ENCODE measurements around the gene RAMACL.

The RAMACL gene

DNA sequence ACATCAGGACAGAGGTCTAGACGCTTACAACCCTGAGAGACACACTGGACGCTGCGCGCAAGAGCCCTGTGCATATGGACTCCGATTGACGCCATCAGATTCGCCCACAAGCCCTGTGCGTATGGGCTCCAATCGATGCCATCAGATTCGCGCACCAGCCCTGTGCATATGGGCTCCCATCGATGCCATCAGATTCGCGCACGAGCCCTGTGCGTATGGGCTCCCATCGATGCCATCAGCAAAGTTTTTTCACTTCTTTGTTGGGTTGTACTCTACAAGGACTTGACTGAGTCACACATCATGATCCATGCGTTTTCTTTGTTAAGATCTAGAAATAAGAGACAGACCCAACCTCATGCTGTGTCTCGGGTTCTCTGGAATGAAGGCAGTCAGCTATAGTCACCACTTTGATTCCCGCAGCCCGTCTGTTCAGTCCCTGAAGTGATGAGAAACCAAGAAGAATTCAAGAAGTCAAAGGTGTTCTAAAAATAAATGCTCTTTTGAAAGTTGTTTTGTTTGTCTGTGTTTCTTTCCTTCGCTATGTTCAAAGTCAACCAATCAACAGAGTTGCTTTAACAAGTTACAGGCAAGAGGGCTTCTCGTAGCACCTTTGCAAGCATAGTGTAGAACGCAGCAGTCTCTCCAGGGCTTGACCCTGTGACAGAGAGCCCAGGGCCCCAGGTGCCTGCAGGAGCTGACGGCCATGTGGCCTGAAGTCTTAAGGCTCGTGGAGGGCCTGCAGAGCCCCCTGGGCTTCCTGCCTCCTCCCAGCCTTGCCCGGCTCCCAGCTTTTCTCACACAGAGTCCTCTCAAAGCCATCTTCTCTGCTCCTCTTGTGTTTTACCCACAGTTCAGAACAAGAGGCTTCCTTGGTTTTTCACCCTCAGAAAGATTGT, 32.6 kb upstream of the RAMACL start:
- Mint-ChIP-seq H3K36me3 (ENCODE audit: low read depth) (peaks cover 11% of the 10 kb centered on the region), H3K4me1 (peaks cover 38% of the 10 kb centered on the region), H3K9me3 (peaks cover 3% of the 10 kb centered on the region), H3K4me3 (no peak overlapping the region), H3K27me3 (ENCODE audit: low read depth) (peaks cover 13% of the 10 kb centered on the region), H3K27ac (peak overlapping the region; percentile 49 to 72 (median 58))
- TF ChIP-seq, protein P1, sequence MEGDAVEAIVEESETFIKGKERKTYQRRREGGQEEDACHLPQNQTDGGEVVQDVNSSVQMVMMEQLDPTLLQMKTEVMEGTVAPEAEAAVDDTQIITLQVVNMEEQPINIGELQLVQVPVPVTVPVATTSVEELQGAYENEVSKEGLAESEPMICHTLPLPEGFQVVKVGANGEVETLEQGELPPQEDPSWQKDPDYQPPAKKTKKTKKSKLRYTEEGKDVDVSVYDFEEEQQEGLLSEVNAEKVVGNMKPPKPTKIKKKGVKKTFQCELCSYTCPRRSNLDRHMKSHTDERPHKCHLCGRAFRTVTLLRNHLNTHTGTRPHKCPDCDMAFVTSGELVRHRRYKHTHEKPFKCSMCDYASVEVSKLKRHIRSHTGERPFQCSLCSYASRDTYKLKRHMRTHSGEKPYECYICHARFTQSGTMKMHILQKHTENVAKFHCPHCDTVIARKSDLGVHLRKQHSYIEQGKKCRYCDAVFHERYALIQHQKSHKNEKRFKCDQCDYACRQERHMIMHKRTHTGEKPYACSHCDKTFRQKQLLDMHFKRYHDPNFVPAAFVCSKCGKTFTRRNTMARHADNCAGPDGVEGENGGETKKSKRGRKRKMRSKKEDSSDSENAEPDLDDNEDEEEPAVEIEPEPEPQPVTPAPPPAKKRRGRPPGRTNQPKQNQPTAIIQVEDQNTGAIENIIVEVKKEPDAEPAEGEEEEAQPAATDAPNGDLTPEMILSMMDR (IDR thresholded peaks at IDR 0.05; ENCODE audit: unreplicated experiment in 3 of 3), result no peak

DNA sequence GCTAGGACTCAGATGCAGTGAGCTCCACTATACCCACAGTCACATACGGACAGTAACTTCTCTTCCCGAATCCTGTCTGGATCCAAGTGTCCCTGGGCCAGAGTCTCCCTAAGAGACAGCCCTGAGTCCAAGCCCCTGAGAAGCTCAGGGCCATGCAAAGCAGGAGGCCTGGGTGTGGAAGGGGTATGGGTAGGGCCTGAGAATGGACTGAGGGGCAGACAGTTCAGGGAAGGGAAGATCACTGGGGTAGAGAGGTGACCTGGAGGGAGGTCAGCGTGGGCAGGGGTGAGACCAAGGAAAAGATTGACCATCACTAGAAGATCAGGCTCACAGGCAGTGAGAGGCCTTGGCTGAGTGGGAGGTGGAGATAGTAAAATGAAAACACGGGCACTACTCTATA, 31.8 kb upstream of the RAMACL start:
- TF ChIP-seq, protein P1 (IDR thresholded peaks at IDR 0.05; ENCODE audit: unreplicated experiment in 3 of 3), result no peak
- H3K27me3 Mint-ChIP-seq (ENCODE audit: low read depth), result peaks cover 9% of the 10 kb centered on the region
- no peak overlapping the region for H3K4me3 Mint-ChIP-seq
- peaks cover 3% of the 10 kb centered on the region for H3K9me3 Mint-ChIP-seq
- H3K4me1 Mint-ChIP-seq, result peaks cover 47% of the 10 kb centered on the region
- H3K27ac Mint-ChIP-seq, result peak overlapping the region in 2 of 3 experiments; percentile 50 to 69
- H3K36me3 Mint-ChIP-seq (ENCODE audit: low read depth), result peaks cover 11% of the 10 kb centered on the region

DNA sequence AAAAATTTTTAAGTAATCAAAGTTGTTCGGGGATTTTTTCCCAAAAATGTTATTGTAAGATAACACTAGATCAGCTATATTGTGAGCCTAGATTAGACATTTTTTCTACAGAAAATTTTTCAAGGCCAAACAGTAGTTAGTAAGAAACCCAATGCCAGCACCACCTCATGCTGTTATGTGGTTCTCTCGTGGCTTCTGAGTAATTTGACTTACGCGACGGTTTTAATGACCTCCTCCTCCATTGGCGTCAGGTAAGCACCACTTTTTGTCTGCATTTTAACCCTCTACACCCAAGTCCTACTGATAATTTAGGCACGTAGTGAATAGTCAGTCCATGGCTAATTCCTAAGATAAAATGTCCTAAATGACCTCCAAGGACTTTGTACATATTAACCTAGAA, 30.9 kb upstream of the RAMACL start:
- Mint-ChIP-seq H3K27ac (peak overlapping the region in 1 of 3 experiments; percentile 1), H3K4me1 (peaks cover 56% of the 10 kb centered on the region), H3K36me3 (ENCODE audit: low read depth) (peaks cover 11% of the 10 kb centered on the region), H3K27me3 (ENCODE audit: low read depth) (peaks cover 7% of the 10 kb centered on the region), H3K9me3 (peaks cover 3% of the 10 kb centered on the region), H3K4me3 (no peak overlapping the region)
- TF ChIP-seq, protein P1 (IDR thresholded peaks at IDR 0.05; ENCODE audit: unreplicated experiment in 3 of 3), result no peak

DNA sequence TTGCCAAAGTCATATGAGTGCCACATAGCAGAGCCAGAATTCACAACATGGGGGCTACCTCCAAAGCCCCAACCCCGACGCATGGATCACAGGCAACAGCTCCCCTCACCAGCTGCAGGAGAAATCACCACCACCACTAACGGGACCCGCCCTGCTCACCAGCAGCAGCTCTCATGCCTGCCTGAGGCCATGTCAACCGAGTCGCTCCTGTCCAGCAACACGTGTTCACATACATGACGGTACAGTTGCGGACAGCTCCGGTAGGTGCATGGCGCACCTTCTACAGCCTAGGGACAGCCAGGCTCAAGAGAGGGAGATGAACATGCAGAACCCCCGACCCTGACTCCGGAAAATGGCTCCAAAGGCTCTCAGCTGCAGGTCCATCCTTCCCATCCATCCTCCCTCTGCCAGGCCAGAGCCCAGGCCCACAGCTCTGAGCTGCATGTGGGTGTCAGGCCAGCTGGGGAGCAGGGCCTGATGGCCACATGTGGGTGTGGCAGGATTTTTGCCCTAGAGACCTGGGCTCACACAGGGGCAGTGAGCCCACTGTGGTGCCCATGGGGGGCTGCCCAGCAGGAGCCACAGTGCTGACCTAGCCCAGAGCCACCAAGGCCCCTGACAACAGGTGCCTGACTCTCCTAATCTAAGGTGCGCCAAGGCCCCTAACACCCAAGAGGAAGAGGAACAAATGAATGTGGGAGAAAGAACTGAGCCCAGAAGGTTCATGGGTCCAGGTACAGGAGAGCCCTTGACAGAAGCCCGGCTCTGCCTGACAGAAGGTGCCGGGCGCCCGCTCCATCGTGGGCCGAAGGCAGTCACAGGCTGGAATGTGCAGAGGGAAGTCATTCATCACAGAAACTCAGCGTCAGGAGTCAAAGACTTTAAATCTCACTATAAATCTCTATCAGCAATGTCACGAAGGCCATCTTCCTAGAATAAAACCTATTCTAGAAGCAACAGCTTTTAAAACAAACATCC, 30.1 kb upstream of the RAMACL start:
- TF ChIP-seq, protein P1 (IDR thresholded peaks at IDR 0.05; ENCODE audit: unreplicated experiment in 3 of 3), result no peak
- H3K9me3 Mint-ChIP-seq, result peaks cover 3% of the 10 kb centered on the region
- H3K4me3 Mint-ChIP-seq, result no peak overlapping the region
- H3K27me3 Mint-ChIP-seq (ENCODE audit: low read depth), result peaks cover 3% of the 10 kb centered on the region
- peaks cover 60% of the 10 kb centered on the region for H3K4me1 Mint-ChIP-seq
- peaks cover 11% of the 10 kb centered on the region for H3K36me3 Mint-ChIP-seq (ENCODE audit: low read depth)
- no peak overlapping the region for H3K27ac Mint-ChIP-seq

DNA sequence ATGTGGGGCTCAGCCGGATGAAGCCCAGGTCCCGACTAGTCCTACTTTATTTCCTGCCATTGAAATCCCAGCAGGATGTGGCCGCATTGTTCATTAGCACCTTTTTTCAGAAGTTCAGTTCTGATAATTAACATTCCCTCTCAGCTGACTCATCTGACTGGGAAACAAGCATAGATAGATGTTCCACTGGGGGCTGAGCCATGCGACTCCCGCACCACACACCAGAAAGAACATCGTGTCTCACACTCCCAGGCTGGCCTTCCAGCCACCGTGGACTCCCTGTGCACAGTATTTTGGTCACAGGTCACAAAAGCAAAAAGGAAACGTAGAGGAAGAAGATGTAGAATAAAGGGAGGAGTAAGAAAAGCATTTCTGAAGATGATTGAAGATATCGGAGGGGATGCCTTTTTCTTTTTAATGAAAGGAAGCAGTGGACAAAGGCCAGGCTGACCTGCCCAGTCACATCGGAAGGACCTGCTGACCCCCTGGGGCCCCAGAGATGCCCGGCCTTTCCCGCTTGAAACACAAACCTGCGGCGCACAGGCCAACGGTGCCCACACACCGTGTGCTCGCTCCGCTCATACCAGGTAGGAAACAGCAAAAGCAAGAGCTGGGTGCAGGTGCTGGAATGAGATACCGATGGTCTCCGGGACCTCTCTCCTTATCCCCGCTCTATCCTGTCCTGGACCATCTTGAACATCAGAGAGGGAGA, 28.7 kb upstream of the RAMACL start:
- Mint-ChIP-seq H3K4me3 (no peak overlapping the region), H3K9me3 (peaks cover 3% of the 10 kb centered on the region), H3K36me3 (ENCODE audit: low read depth) (peaks cover 11% of the 10 kb centered on the region), H3K27ac (peak overlapping the region in 2 of 3 experiments; percentile 23 to 58), H3K4me1 (peaks cover 55% of the 10 kb centered on the region), H3K27me3 (ENCODE audit: low read depth) (peaks cover 3% of the 10 kb centered on the region)
- TF ChIP-seq, protein P1 (IDR thresholded peaks at IDR 0.05; ENCODE audit: unreplicated experiment in 3 of 3), result no peak
